Fibroblast of villous mesenchyme (primary cell): ENCODE measurements around the gene UBAC1. TPM values are rescaled to one million over a fixed set of nuclear protein-coding genes. Genes with fewer than 3 reads are reported as not detected.

Experiments used
- DNase-seq: peaks from one replicate; pipeline ENCODE4 v3.0.0-alpha.2; 2010; ENCODE audit warnings: low read depth
- H3K4me3 ChIP-seq: 2 replicates; pipeline ENCODE4 v1.5.1; 2011; ENCODE audit warnings: low read depth, mild to moderate bottlenecking, low read length
- total RNA-seq: library from RNA; depleted of rRNA; stranded (reverse); fragments of >200 nt; gene quantifications from 2 replicates; pipeline ENCODE4 v1.2.3, GENCODE V29; 2012
- TF ChIP-seq, protein P1 (sequence below): IDR thresholded peaks from 2 replicates; pipeline ENCODE4 v1.5.1; 2012; ENCODE audit warnings: low read depth, mild to moderate bottlenecking, low read length; ENCODE audit not compliant: insufficient read depth

Gene UBAC1, protein sequence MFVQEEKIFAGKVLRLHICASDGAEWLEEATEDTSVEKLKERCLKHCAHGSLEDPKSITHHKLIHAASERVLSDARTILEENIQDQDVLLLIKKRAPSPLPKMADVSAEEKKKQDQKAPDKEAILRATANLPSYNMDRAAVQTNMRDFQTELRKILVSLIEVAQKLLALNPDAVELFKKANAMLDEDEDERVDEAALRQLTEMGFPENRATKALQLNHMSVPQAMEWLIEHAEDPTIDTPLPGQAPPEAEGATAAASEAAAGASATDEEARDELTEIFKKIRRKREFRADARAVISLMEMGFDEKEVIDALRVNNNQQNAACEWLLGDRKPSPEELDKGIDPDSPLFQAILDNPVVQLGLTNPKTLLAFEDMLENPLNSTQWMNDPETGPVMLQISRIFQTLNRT
- total RNA-seq: 26.7 and 27.6 TPM in 2 replicates

DNA sequence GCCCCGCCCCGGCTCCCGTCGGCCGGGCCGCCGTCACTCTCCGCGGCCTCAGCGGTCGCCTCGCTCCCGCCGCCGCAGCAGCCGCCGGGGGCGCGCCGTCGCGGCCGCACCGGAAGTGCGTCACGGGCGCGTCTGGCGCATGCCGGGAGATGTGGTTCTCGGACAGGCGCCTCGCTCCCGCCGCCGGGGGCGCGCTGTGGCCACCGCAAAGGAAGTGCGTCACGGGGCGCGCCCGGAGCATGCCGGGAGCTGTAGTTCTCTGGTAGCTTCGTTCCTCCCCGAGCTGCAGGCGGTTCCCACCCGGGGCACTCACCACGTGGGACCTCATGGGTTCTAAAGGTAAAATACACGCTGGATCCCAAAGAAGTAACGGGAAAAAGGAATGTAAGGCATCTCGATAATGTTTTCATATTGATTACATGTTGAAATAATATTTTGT is at the start of gene UBAC1:
Gene UBAC1, minus strand, starts transcription at position 97 of the 439 bp plus-strand sequence. CDS start 211 bp downstream, outside the sequence.
- peak within 1 kb of the TSS; percentile 81 for H3K4me3 ChIP-seq
- TF ChIP-seq, protein P1, sequence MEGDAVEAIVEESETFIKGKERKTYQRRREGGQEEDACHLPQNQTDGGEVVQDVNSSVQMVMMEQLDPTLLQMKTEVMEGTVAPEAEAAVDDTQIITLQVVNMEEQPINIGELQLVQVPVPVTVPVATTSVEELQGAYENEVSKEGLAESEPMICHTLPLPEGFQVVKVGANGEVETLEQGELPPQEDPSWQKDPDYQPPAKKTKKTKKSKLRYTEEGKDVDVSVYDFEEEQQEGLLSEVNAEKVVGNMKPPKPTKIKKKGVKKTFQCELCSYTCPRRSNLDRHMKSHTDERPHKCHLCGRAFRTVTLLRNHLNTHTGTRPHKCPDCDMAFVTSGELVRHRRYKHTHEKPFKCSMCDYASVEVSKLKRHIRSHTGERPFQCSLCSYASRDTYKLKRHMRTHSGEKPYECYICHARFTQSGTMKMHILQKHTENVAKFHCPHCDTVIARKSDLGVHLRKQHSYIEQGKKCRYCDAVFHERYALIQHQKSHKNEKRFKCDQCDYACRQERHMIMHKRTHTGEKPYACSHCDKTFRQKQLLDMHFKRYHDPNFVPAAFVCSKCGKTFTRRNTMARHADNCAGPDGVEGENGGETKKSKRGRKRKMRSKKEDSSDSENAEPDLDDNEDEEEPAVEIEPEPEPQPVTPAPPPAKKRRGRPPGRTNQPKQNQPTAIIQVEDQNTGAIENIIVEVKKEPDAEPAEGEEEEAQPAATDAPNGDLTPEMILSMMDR: peak; percentile 17
- DNase-seq: peak; percentile 96

DNA sequence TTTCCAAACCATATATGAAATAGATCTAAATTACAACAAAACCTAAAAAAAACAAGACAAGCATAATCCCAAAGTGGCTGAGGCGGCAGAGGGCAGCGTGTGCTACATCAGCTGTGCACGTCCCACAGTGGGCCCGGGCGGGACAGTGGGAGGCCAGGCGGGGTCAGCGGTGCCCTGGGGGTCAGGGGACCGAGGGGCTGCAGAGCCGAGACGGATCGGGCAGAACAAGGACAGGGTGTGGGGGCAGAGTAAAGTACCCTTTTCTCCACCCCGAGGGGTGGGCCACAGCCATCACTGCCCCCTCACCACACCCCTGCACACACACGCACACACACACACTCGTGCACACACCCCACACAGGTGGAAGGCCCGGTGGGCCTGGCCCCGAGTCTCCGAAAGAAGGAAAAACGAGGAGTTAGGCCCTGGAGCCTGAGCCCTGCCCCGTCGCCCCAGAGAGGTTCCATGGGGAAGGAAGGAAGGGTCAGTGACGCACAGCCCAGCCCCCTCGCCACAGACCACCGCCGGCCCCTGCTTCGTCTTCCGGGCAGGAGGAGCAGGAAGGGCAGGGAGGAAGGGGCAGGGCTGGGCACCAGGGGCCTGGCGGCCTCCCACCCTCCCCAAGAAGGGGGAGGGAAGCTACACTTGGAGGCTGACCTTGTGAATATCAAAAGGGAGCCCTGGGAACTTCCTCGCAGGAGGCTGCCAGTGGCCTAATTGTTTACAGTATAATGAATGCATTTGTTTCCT is 49.6 kb upstream of the UBAC1 start:
- TF ChIP-seq, protein P1: no peak
- no peak for DNase-seq
- no peak overlapping the region for H3K4me3 ChIP-seq

- no peak overlapping the region for H3K4me3 ChIP-seq
- TF ChIP-seq, protein P1: no peak
- no peak for DNase-seq
These were observed 49.0 kb upstream of the UBAC1 start for GRCh38 chr9:136010176-136010575.

GRCh38 chr9:136009516-136009915 is 48.3 kb upstream of the UBAC1 start:
- H3K4me3 ChIP-seq: no peak overlapping the region
- TF ChIP-seq, protein P1: no peak
- DNase-seq: no peak

- H3K4me3 ChIP-seq: no peak overlapping the region
- no peak for DNase-seq
- TF ChIP-seq, protein P1: no peak
These were observed 47.5 kb upstream of the UBAC1 start for GRCh38 chr9:136008693-136008997.

DNA sequence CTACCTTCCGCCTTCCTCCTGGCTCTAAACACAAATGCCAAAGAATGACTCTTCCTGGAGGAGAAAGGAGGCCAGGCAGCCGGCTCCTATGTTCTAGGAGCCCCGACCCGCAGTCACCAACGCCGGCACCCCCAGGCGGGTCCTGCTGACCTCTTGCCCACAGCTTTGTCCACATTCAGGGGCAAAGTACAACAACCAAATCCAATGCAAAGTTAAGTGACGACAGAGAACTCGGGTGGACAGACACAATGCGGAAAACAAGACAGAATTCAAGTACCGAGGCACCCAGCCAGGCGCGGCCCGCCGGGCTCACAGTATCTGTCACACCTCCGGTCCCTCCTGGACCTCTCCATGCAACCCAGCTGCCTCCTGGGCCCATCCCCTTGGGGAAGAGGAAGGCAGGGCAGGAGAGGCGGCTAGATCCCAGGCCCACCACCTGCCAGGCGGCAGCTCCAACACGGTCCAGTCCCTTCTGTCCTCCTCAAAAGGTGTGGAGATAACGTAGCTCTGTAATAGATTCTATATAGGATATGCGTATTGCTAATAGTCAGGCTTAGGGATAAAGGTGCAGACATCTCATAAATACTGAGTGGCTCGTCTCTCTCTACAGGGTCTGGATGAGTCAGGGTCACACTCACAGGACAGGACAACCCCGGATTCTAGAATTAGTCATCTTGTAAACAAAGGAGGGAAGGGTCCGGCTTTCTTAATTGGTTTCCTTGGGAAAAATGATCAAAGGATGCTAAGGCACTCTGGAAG is 46.9 kb upstream of the UBAC1 start:
- no peak overlapping the region for H3K4me3 ChIP-seq
- peak; percentile 86 for DNase-seq
- TF ChIP-seq, protein P1: no peak
